Panc1 (cell line): ENCODE results near the gene LYST.

Source experiments
- POLR2AphosphoS5 ChIP-seq: IDR thresholded peaks from 2 replicates; pipeline ENCODE4 v1.6.1; 2012; ENCODE audit warnings: mild to moderate bottlenecking, low read depth, low read length, moderate library complexity
- TF ChIP-seq, protein P1 (sequence below): fragments of 450-650 bp; IDR thresholded peaks from 2 replicates; pipeline ENCODE4 v1.5.1; 2017; ENCODE audit warnings: mild to moderate bottlenecking

DNA sequence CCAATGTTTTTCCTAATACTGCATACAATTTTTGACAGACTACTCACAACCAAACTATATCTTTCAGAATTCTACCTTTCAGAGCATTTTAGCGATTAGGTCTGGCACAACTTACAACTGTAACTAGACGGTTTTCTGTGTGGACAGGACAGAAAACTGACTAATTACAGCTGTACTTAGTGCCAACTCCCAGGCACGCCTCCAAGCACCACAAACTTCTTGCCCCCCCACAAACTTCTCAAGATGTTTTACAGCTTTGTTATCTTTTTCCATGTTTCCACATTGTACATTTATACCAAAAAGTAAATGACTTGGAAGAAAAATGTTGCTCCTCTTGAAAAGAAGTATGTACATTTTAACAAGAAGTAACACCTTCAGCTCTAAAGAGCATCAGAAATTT lies 13.8 kb downstream of the LYST start:
- TF ChIP-seq, protein P1, sequence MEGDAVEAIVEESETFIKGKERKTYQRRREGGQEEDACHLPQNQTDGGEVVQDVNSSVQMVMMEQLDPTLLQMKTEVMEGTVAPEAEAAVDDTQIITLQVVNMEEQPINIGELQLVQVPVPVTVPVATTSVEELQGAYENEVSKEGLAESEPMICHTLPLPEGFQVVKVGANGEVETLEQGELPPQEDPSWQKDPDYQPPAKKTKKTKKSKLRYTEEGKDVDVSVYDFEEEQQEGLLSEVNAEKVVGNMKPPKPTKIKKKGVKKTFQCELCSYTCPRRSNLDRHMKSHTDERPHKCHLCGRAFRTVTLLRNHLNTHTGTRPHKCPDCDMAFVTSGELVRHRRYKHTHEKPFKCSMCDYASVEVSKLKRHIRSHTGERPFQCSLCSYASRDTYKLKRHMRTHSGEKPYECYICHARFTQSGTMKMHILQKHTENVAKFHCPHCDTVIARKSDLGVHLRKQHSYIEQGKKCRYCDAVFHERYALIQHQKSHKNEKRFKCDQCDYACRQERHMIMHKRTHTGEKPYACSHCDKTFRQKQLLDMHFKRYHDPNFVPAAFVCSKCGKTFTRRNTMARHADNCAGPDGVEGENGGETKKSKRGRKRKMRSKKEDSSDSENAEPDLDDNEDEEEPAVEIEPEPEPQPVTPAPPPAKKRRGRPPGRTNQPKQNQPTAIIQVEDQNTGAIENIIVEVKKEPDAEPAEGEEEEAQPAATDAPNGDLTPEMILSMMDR = no peak
- TF ChIP-seq POLR2AphosphoS5 = no peak
